NCI-H2171 treated with DMSO at 0.1 percent for 48 hours (cell line): Measurements from ENCODE around the gene MYO5C.
A peak's percentile ranks its signal among the peaks of the same experiment; 100 is the strongest.

Source experiments
- DNase-seq: peaks from one replicate; lab custom pipeline; 2025; lab: John Stamatoyannopoulos, UW

Gene MYO5C

GRCh38 chr15:52295421-52296001 is at the start of gene MYO5C:
TSS of gene MYO5C (minus strand) at chr15:52295804. CDS start at chr15:52295636, 168 bp downstream.
- peak; percentile 93 for DNase-seq

GRCh38 chr15:52344592-52344991 is 49.0 kb upstream of the MYO5C start:
- DNase-seq, result no peak

- DNase-seq, result no peak
These were observed 48.2 kb upstream of the MYO5C start for GRCh38 chr15:52343831-52344230.

GRCh38 chr15:52340093-52340492 is 44.5 kb upstream of the MYO5C start:
- no peak for DNase-seq

- DNase-seq, result no peak
These were observed 43.3 kb upstream of the MYO5C start for GRCh38 chr15:52338891-52339290.

GRCh38 chr15:52338058-52338457 is 42.5 kb upstream of the MYO5C start:
- DNase-seq, result no peak

GRCh38 chr15:52337198-52337853 is 41.7 kb upstream of the MYO5C start:
- DNase-seq, result no peak

- peak; percentile 34 for DNase-seq
These were observed 40.9 kb upstream of the MYO5C start for GRCh38 chr15:52336529-52336928.

GRCh38 chr15:52334491-52335160 is 39.0 kb upstream of the MYO5C start:
- no peak for DNase-seq

- DNase-seq, result no peak
These were observed 36.1 kb upstream of the MYO5C start for GRCh38 chr15:52331490-52332240.

- no peak for DNase-seq
These were observed 34.4 kb upstream of the MYO5C start for GRCh38 chr15:52329987-52330386.

- DNase-seq, result no peak
These were observed 33.5 kb upstream of the MYO5C start for GRCh38 chr15:52329150-52329549.

GRCh38 chr15:52328680-52329079 is 33.1 kb upstream of the MYO5C start:
- no peak for DNase-seq

GRCh38 chr15:52326756-52327155 is 31.2 kb upstream of the MYO5C start:
- no peak for DNase-seq

GRCh38 chr15:52324109-52324508 is 28.5 kb upstream of the MYO5C start:
- no peak for DNase-seq

GRCh38 chr15:52318729-52319500 is 23.3 kb upstream of the MYO5C start:
- DNase-seq, result peak; percentile 84

GRCh38 chr15:52317688-52318087 is 22.1 kb upstream of the MYO5C start:
- no peak for DNase-seq

GRCh38 chr15:52317022-52317421 is 21.4 kb upstream of the MYO5C start:
- DNase-seq, result no peak

- no peak for DNase-seq
These were observed 13.5 kb upstream of the MYO5C start for GRCh38 chr15:52309154-52309548.

GRCh38 chr15:52308446-52309153 is 13.0 kb upstream of the MYO5C start:
- DNase-seq, result no peak

GRCh38 chr15:52307847-52308246 is 12.2 kb upstream of the MYO5C start:
- no peak for DNase-seq
